HL-60 (cell line): ENCODE measurements around the gene RNF168.
"Not testable (repeated sequence)": the region's sequence is repeated elsewhere in the genome, so short reads cannot be mapped to it uniquely, and the experiment has no call there.

Experiments used
- CTCF ChIP-seq: IDR thresholded peaks from one replicate; pipeline ENCODE4 v1.5.1; 2011; ENCODE audit warnings: low read length, control low read depth, inconsistent platforms; ENCODE audit not compliant: insufficient read depth
- GABPA ChIP-seq: IDR thresholded peaks from 2 replicates; pipeline ENCODE4 v1.6.1; 2012; ENCODE audit warnings: low read depth
- POLR2AphosphoS5 ChIP-seq: IDR thresholded peaks from 2 replicates; pipeline ENCODE4 v1.6.1; 2012; ENCODE audit warnings: low read depth
- REST ChIP-seq: IDR thresholded peaks from 2 replicates; pipeline ENCODE4 v1.6.1; 2012; ENCODE audit warnings: low read depth; ENCODE audit not compliant: insufficient replicate concordance
- SPI1 ChIP-seq: IDR thresholded peaks from 2 replicates; pipeline ENCODE4 v1.6.1; 2012; ENCODE audit warnings: low read depth, mild to moderate bottlenecking, borderline replicate concordance

- TF ChIP-seq CTCF, REST, POLR2AphosphoS5, GABPA, SPI1: not testable (repeated sequence)
These were observed 33.4 kb downstream of the RNF168 start for GRCh38 chr3:196470182-196470581.
